ENCODE results near the gene TMC2. TPM values are rescaled to one million over a fixed set of nuclear protein-coding genes. Genes with fewer than 3 reads are reported as not detected.
"Not testable (repeated sequence)": the region's sequence is repeated elsewhere in the genome, so short reads cannot be mapped to it uniquely, and the experiment has no call there.

The TMC2 gene
- total and polyA plus RNA-seq, 3 donors from 2014 or later: 0.56 to 0.63 (median 0.59) TPM

GRCh38 chr20:2524709-2525506 is 11.5 kb upstream of the TMC2 start:
- WGBS, 2 donors: 0 to 1% methylated on average over 51 to 62 of the region's 64 CpGs
- TF ChIP-seq POLR2A (IDR thresholded peaks at IDR 0.05) (no peak), CTCF (IDR thresholded peaks at IDR 0.05) (peak in 1 of 3 experiments; percentile 11)
- Histone ChIP-seq H3K9me3 (no peaks in the 10 kb centered on the region), H3K4me1 (no peaks in the 10 kb centered on the region), H3K27ac (peak overlapping the region; percentile 87 to 94), H3K36me3 (ENCODE audit: low read depth, missing control alignments) (no peaks in the 10 kb centered on the region), H3K27me3 (no peaks in the 10 kb centered on the region), H3K4me3 (peak overlapping the region; percentile 84 to 90)
- intact Hi-C loops (cut with DNase I; ENCODE audit: low total_unique reads): no loop called here
- DNase-seq: peak; percentile 57

DNA sequence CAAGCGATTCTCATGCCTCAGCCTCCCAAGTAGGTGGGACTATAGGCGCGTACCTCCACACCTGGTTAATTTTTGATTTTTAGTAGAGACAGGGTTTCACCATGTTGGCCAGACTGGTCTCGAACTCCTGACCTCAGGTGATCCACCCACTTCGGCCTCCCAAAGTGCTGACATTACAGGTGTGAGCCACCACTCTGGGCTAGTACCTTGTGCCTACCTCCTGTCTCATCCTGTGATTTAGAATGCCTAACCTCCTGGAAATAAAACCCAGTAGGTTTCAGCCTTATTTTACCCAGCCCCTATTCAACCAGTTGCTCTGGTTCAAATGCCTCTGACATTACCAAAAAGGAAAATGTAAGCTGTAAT is 10.2 kb upstream of the TMC2 start:
- H3K4me1 ChIP-seq; H3K36me3 ChIP-seq (ENCODE audit: low read depth, missing control alignments); H3K27ac ChIP-seq; DNase-seq; H3K27me3 ChIP-seq; intact Hi-C loops (cut with DNase I; ENCODE audit: low total_unique reads); H3K9me3 ChIP-seq; H3K4me3 ChIP-seq: not testable (repeated sequence)
- 90 to 100% methylated on average over 5 of the region's 5 CpGs for WGBS, 2 donors

GRCh38 chr20:2527762-2528161 is 8.6 kb upstream of the TMC2 start:
- Histone ChIP-seq H3K9me3 (no peaks in the 10 kb centered on the region), H3K4me3 (no peak overlapping the region), H3K27ac (no peak overlapping the region), H3K4me1 (no peaks in the 10 kb centered on the region), H3K36me3 (ENCODE audit: low read depth, missing control alignments) (no peaks in the 10 kb centered on the region), H3K27me3 (no peaks in the 10 kb centered on the region)
- WGBS, 2 donors: 84 to 91% methylated on average over 6 of the region's 6 CpGs
- TF ChIP-seq CTCF (IDR thresholded peaks at IDR 0.05) (no peak), POLR2A (IDR thresholded peaks at IDR 0.05) (no peak)
- no peak for DNase-seq
- intact Hi-C loops (cut with DNase I; ENCODE audit: low total_unique reads): no loop called here

- Histone ChIP-seq H3K27me3 (no peaks in the 10 kb centered on the region), H3K27ac (no peak overlapping the region), H3K36me3 (ENCODE audit: low read depth, missing control alignments) (no peaks in the 10 kb centered on the region), H3K4me3 (no peak overlapping the region), H3K9me3 (no peaks in the 10 kb centered on the region), H3K4me1 (no peaks in the 10 kb centered on the region)
- no peak for DNase-seq
- WGBS, 2 donors: 65 to 67% methylated on average over 5 to 10 of the region's 10 CpGs
- TF ChIP-seq CTCF (IDR thresholded peaks at IDR 0.05): no peak
- TF ChIP-seq POLR2A (IDR thresholded peaks at IDR 0.05): no peak
- intact Hi-C loops (cut with DNase I; ENCODE audit: low total_unique reads): no loop called here
Measured at GRCh38 chr20:2528671-2529271, 7.6 kb upstream of the TMC2 start.

DNA sequence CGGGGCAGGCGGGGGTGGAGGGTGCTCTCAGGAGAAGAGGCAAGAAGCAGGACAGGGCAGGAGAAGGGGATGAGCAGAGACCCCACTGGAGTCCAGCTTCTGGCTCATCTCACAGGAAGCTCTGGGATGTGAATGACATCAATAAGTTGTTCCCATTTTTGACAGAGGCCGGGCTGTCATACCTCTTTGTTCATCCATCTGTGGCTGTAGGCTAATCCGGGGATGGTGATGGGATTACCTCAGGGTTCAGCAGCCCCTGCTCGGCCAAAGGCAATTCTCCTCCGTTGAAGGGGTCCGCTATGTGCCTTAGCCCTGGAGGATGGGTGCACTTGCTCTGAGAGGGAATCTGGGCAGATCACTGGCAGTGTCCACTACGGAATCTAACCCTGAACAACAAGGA is 3.3 kb upstream of the TMC2 start:
- H3K9me3 ChIP-seq: no peaks in the 10 kb centered on the region
- H3K27ac ChIP-seq: no peak overlapping the region
- H3K27me3 ChIP-seq: no peaks in the 10 kb centered on the region
- 85 to 93% methylated on average over 5 to 8 of the region's 8 CpGs for WGBS, 2 donors
- H3K4me3 ChIP-seq: no peak overlapping the region
- TF ChIP-seq CTCF (IDR thresholded peaks at IDR 0.05) (no peak), POLR2A (IDR thresholded peaks at IDR 0.05) (no peak)
- no peaks in the 10 kb centered on the region for H3K36me3 ChIP-seq (ENCODE audit: low read depth, missing control alignments)
- DNase-seq: no peak
- intact Hi-C loops (cut with DNase I; ENCODE audit: low total_unique reads): no loop called here
- no peaks in the 10 kb centered on the region for H3K4me1 ChIP-seq
